ENCODE results near the gene PEX6.

GRCh38 chr6:42973926-42974325, 5.1 kb downstream of the PEX6 start:
- TF ChIP-seq EZH2 (IDR thresholded peaks at IDR 0.05) (no peak), POLR2AphosphoS5 (IDR thresholded peaks at IDR 0.05; ENCODE audit: borderline replicate concordance, low read depth, low read length) (no peak; the same call in 1 of the 2 replicates), FOXP2 (optimal IDR thresholded peaks at IDR 0.05; ENCODE audit: control extremely low read depth, extremely low read length, insufficient read depth) (no peak)

Data from SK-N-MC (cell line).